ENCODE results near the gene ITIH2. TPM values are rescaled to one million over a fixed set of nuclear protein-coding genes. Genes with fewer than 3 reads are reported as not detected.

The ITIH2 gene
- total RNA-seq, 1 experiment from 2014 or later: 0.57 TPM

GRCh38 chr10:7795605-7796004 is 92.5 kb downstream of the ITIH2 start (continued):
- TF ChIP-seq POLR2A (IDR thresholded peaks at IDR 0.05; ENCODE audit: borderline replicate concordance, extremely low read depth, insufficient read depth, insufficient read length) (no peak), CTCF (IDR thresholded peaks at IDR 0.05 in 2 of 3, conservative IDR thresholded peaks at IDR 0.05 in 1 of 3; ENCODE audit: borderline replicate concordance in 1 of 3, insufficient read depth in 1 of 3, low read depth in 2 of 3, low read length in 2 of 3) (no peak), ZNF274 (IDR thresholded peaks at IDR 0.05; ENCODE audit: low read depth, low read length) (no peak), CEBPB (IDR thresholded peaks at IDR 0.05; ENCODE audit: low read depth) (no peak), SRF (IDR thresholded peaks at IDR 0.05; ENCODE audit: low read depth) (no peak), ZFX (IDR thresholded peaks at IDR 0.05) (no peak)

GRCh38 chr10:7797582-7797981 is 94.5 kb downstream of the ITIH2 start:
- Histone ChIP-seq H3K79me2 (ENCODE audit: insufficient read depth, low read length) (peaks cover 66% of the 10 kb centered on the region), H4K20me1 (ENCODE audit: insufficient read depth) (peaks cover 24% of the 10 kb centered on the region; the same call in 1 of the 2 replicates), H3K9ac (ENCODE audit: low read length) (peak overlapping the region; percentile 13; the same call in 1 of the 2 replicates), H3K36me3 (ENCODE audit: control insufficient read depth in 1 of 2, insufficient read depth in 2 of 2, low read length in 2 of 2) (peaks cover 28 to 40% of the 10 kb centered on the region in 2 experiments), H3K27me3 (ENCODE audit: insufficient read depth, low read length) (no peaks in the 10 kb centered on the region), H3K4me1 (ENCODE audit: control insufficient read depth in 1 of 2, insufficient read depth in 2 of 2, low read length in 2 of 2) (peaks cover 12 to 29% of the 10 kb centered on the region in 2 experiments; a peak in 3 of 4 replicates), H2AFZ (ENCODE audit: low read depth, low read length, poor library complexity, severe bottlenecking) (no peak overlapping the region), H3K9me2 (ENCODE audit: insufficient read depth) (no peaks in the 10 kb centered on the region), H3K9me3 (ENCODE audit: control insufficient read depth in 1 of 2, insufficient read depth in 1 of 2, low read depth in 1 of 2, low read length in 2 of 2) (no peaks in the 10 kb centered on the region), H3K4me2 (ENCODE audit: low read length) (peak overlapping the region; percentile 66), H3K4me3 (replicated peaks in 1 of 2; ENCODE audit: low read depth in 1 of 2, low read length in 2 of 2) (peak overlapping the region in 1 of 2 experiments; percentile 34; a peak in 1 of 4 replicates), H3K27ac (ENCODE audit: low read depth, low read length) (no peak overlapping the region)
- no TSS peak for BruUV-seq (replicated peaks)
- ATAC-seq: peak; percentile 88
- DNase-seq (ENCODE audit: low read depth, low spot score): peak; percentile 49
- ChIA-PET CTCF (no interaction called here), POLR2A (no interaction called here), RAD21 (ENCODE audit: low non-redundant PET in 1 of 2, low total read pairs in 2 of 2, uncharacterized antibody in 2 of 2, unreplicated experiment in 2 of 2) (no interaction called here)
- intact Hi-C loops (cut with micrococcal nuclease): no loop called here
- peak; percentile 37; the same call in 1 of the 2 replicates for TF ChIP-seq SP1 (IDR thresholded peaks at IDR 0.05; ENCODE audit: low read depth)
- TF ChIP-seq JUND (IDR thresholded peaks at IDR 0.05): peak; percentile 37
- no peak for TF ChIP-seq CTCF (IDR thresholded peaks at IDR 0.05 in 2 of 3, conservative IDR thresholded peaks at IDR 0.05 in 1 of 3; ENCODE audit: borderline replicate concordance in 1 of 3, insufficient read depth in 1 of 3, low read depth in 2 of 3, low read length in 2 of 3)
- TF ChIP-seq ELF1 (IDR thresholded peaks at IDR 0.05; ENCODE audit: borderline replicate concordance, low read depth): no peak
- peak; percentile 47; the same call in 1 of the 2 replicates for TF ChIP-seq FOSL1 (IDR thresholded peaks at IDR 0.05; ENCODE audit: low read depth)
- no peak for TF ChIP-seq ZFX (IDR thresholded peaks at IDR 0.05)
- peak; percentile 64 for TF ChIP-seq EGR1 (IDR thresholded peaks at IDR 0.05; ENCODE audit: low read depth)
- TF ChIP-seq EZH2phosphoT487 (IDR thresholded peaks at IDR 0.05; ENCODE audit: borderline replicate concordance): no peak
- TF ChIP-seq ATF3 (IDR thresholded peaks at IDR 0.05): no peak
- TF ChIP-seq YY1 (IDR thresholded peaks at IDR 0.05; ENCODE audit: extremely low read depth, insufficient replicate concordance, low read depth, low read length): no peak

Data from HCT116 (cell line).